Suprapubic skin (tissue), 4 donors: ENCODE data around the gene CAND1. TPM values are rescaled to one million over a fixed set of nuclear protein-coding genes. Genes with fewer than 3 reads are reported as not detected.

Source experiments
- DNase-seq, 2 donors: peaks; one replicate each; pipeline ENCODE4 v3.0.0-alpha.2; 2019; ENCODE audit warnings: low spot score in 2 of 2
- H3K27ac ChIP-seq: fragments of 200-600 bp; sonication (generic); one replicate; pipeline ENCODE4 v1.5.1; 2019
- H3K27me3 ChIP-seq: fragments of 200-600 bp; sonication (generic); one replicate; pipeline ENCODE4 v1.5.1; 2019
- H3K36me3 ChIP-seq: fragments of 200-600 bp; sonication (generic); one replicate; pipeline ENCODE4 v1.5.1; 2019
- H3K4me1 ChIP-seq: fragments of 200-600 bp; sonication (generic); one replicate; pipeline ENCODE4 v1.5.1; 2019
- H3K4me3 ChIP-seq: fragments of 200-600 bp; sonication (generic); one replicate; pipeline ENCODE4 v1.5.1; 2019; ENCODE audit warnings: mild to moderate bottlenecking
- H3K9me3 ChIP-seq: fragments of 200-600 bp; sonication (generic); one replicate; pipeline ENCODE4 v1.5.1; 2019
- EP300 ChIP-seq: sonication (generic); formaldehyde crosslinking; IDR thresholded peaks from one replicate; pipeline ENCODE4 v1.6.1; 2017; ENCODE audit warnings: antibody characterized with exemption
- POLR2A ChIP-seq, 2 donors: fragments of 450-650 bp; IDR thresholded peaks; one replicate each; pipeline ENCODE4 v1.6.1; 2017; ENCODE audit warnings: antibody characterized with exemption in 2 of 2, mild to moderate bottlenecking in 2 of 2, moderate library complexity in 2 of 2
- POLR2AphosphoS5 ChIP-seq, 3 donors: sonication (generic); formaldehyde crosslinking; IDR thresholded peaks; one replicate each; pipeline ENCODE4 v1.6.1; 2017; ENCODE audit warnings: antibody characterized with exemption in 3 of 3
- WGBS: methylation state at CpG from one replicate; pipeline ENCODE4 v1.1.5; 2018; 5-methylcytosine and 5-hydroxymethylcytosine counted together
- total RNA-seq, 4 donors: library from RNA; depleted of rRNA; stranded (reverse); fragments of >200 nt; gene quantifications; one replicate each; pipeline ENCODE4 v1.1.0, GENCODE V29; 2016
- TF ChIP-seq, protein P1 (sequence below), 2 donors: fragments of 200-600 bp in 1 of 2; fragments of 450-650 bp in 1 of 2; sonication (generic) in 1 of 2; IDR thresholded peaks; one replicate each; pipeline ENCODE4 v1.5.1; 2016 to 2019; ENCODE audit warnings: antibody characterized with exemption in 2 of 2, mild to moderate bottlenecking in 1 of 2, moderate library complexity in 1 of 2

CAND1 gene
- total RNA-seq, 4 donors from 2014 or later = 62.9 to 131 (median 72.3) TPM

DNA sequence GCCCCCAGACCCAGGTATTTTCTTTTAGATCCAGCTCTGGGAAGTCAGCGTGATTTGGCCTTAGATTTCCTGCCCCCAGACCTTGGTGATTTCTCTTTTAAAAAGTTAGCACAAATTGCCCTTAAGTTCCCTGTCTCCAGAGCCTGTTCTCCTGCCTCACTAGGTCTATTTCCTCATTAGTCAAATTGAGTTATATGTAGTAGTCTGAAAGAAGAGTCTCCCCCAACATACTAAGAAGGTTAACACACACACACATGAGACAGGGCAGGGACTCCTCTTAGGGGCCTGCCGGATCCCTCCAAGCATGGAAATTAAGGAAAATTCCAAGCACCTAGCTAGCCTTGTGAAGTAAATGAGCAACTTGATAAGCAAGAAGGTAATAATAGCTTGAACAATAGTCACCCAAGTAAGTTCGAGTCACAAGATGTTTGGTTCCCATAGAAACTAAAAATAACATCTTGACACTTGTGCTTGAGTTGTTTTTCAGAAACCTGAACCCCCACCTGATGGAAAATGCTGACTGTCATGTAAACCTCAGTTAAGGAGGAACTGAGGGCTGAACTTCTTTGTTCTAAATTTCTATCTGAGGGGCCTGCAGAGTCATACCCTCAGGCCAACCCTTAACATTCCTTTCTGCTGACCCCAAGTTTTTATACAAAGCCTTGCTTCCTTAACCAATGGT, 51.6 kb downstream of the CAND1 start:
- H3K9me3 ChIP-seq = no peaks in the 10 kb centered on the region
- H3K27me3 ChIP-seq = no peaks in the 10 kb centered on the region
- WGBS = 82% methylated on average over 3 of the region's 3 CpGs
- no peak overlapping the region for H3K27ac ChIP-seq
- peaks cover 9% of the 10 kb centered on the region for H3K36me3 ChIP-seq
- no peak overlapping the region for H3K4me3 ChIP-seq
- DNase-seq = no peak
- H3K4me1 ChIP-seq = no peaks in the 10 kb centered on the region
- TF ChIP-seq, protein P1, sequence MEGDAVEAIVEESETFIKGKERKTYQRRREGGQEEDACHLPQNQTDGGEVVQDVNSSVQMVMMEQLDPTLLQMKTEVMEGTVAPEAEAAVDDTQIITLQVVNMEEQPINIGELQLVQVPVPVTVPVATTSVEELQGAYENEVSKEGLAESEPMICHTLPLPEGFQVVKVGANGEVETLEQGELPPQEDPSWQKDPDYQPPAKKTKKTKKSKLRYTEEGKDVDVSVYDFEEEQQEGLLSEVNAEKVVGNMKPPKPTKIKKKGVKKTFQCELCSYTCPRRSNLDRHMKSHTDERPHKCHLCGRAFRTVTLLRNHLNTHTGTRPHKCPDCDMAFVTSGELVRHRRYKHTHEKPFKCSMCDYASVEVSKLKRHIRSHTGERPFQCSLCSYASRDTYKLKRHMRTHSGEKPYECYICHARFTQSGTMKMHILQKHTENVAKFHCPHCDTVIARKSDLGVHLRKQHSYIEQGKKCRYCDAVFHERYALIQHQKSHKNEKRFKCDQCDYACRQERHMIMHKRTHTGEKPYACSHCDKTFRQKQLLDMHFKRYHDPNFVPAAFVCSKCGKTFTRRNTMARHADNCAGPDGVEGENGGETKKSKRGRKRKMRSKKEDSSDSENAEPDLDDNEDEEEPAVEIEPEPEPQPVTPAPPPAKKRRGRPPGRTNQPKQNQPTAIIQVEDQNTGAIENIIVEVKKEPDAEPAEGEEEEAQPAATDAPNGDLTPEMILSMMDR (IDR thresholded peaks at IDR 0.05) = no peak
- no peak for TF ChIP-seq POLR2AphosphoS5 (IDR thresholded peaks at IDR 0.05)
- no peak for TF ChIP-seq EP300
- no peak for TF ChIP-seq POLR2A (IDR thresholded peaks at IDR 0.05)

DNA sequence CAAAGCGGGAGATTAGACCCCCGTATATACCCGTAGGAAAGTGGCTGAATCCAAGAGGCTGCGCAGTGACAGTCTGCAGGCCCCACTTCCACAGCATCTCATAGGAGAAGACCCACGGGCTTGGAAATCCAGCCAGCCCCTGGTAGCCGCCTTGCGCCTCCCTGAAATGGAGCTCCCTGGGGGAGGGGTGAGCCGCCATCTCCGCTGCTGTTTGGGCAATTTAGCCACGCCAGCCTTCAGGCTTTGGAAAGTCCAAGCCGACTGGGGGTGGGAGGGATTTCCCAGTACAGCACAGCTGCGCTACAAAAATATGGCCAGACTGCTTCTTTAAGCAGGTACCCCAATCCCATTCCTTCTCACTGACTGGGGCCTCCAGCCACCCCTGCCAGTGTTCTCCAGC, 53.4 kb downstream of the CAND1 start:
- TF ChIP-seq, protein P1 (IDR thresholded peaks at IDR 0.05) = no peak
- TF ChIP-seq EP300 (no peak), POLR2A (IDR thresholded peaks at IDR 0.05) (no peak), POLR2AphosphoS5 (IDR thresholded peaks at IDR 0.05) (no peak)

DNA sequence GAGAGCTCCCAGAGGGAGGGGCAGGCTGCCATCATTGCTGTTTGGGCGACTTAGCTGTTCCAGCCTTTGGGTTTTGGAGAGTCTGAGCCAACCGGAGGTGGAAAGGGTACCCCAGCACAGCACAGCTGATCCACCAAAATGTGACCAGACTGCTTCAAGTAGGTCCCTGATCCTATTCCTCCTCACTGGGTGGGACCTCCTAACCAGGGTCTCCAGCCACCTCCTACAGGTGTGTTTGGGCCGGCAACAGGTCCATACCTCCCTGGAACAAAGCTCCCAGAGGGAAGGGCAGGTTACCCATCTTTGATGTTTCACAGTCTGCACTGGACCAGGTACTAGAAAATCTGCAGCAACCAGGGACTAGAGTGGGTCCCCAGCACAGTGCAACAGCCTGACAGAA, 53.8 kb downstream of the CAND1 start:
- Histone ChIP-seq H3K4me3 (no peak overlapping the region), H3K36me3 (peaks cover 5% of the 10 kb centered on the region), H3K4me1 (no peaks in the 10 kb centered on the region), H3K27me3 (no peaks in the 10 kb centered on the region), H3K27ac (no peak overlapping the region), H3K9me3 (no peaks in the 10 kb centered on the region)
- WGBS = 92% methylated on average over 2 of the region's 3 CpGs
- no peak for DNase-seq
- TF ChIP-seq POLR2AphosphoS5 (IDR thresholded peaks at IDR 0.05) (no peak), EP300 (no peak), POLR2A (IDR thresholded peaks at IDR 0.05) (no peak)
- TF ChIP-seq, protein P1 (IDR thresholded peaks at IDR 0.05) = no peak

More for the DNA sequence above, 53.4 kb downstream of the CAND1 start:
- H3K4me3 ChIP-seq = no peak overlapping the region
- H3K9me3 ChIP-seq = no peaks in the 10 kb centered on the region
- H3K36me3 ChIP-seq = peaks cover 7% of the 10 kb centered on the region
- 100% methylated on average over 9 of the region's 12 CpGs for WGBS
- no peak overlapping the region for H3K27ac ChIP-seq
- DNase-seq = no peak
- H3K4me1 ChIP-seq = no peaks in the 10 kb centered on the region
- H3K27me3 ChIP-seq = no peaks in the 10 kb centered on the region

DNA sequence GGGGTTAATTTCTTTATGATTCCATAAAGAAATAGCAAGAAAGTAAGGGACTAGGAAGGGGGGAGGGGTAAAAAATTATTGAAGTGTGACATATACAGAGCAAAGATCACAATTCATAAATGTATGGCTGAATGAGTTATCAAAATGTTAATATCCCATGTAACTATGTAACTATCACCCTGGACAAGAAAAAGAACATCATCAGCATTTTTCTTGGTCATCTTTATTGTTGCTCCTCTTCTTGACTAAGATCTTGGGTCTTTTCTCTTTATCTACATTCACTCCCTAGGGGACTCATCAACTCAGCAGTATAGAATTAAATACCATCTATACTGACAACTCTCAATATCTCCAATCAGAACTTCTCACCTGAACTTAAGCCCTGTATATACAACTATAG, 57.5 kb downstream of the CAND1 start:
- H3K27me3 ChIP-seq = no peaks in the 10 kb centered on the region
- no peaks in the 10 kb centered on the region for H3K36me3 ChIP-seq
- H3K9me3 ChIP-seq = no peaks in the 10 kb centered on the region
- no peak for DNase-seq
- H3K27ac ChIP-seq = no peak overlapping the region
- no peak for TF ChIP-seq POLR2A (IDR thresholded peaks at IDR 0.05)
- TF ChIP-seq, protein P1 (IDR thresholded peaks at IDR 0.05) = no peak
- no peak for TF ChIP-seq POLR2AphosphoS5 (IDR thresholded peaks at IDR 0.05)
- no peak for TF ChIP-seq EP300
- H3K4me3 ChIP-seq = no peak overlapping the region
- H3K4me1 ChIP-seq = no peaks in the 10 kb centered on the region

DNA sequence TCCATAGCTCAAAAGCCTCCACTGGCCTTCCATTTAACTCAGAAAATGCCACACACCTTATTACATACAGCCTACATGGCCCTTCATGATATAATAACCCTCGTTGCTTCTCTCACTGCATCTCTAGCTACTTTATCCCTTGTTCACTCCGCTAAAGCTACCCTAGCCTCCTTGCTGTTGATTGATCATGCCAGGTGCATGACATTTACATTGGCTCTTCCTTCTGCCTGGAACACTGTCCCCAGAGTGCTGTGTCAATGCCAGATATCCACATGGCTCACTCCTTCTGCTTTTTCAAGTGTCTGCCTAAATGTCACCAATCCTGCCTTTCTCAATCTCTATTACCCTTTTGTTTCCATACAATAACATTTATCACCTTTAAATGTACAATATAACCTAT, 58.3 kb downstream of the CAND1 start:
- H3K4me1 ChIP-seq = no peaks in the 10 kb centered on the region
- H3K36me3 ChIP-seq = no peaks in the 10 kb centered on the region
- no peak overlapping the region for H3K27ac ChIP-seq
- TF ChIP-seq POLR2A (IDR thresholded peaks at IDR 0.05) (no peak), POLR2AphosphoS5 (IDR thresholded peaks at IDR 0.05) (no peak), EP300 (no peak)
- TF ChIP-seq, protein P1 (IDR thresholded peaks at IDR 0.05) = no peak
- 76% methylated on average over 2 of the region's 2 CpGs for WGBS
- no peak overlapping the region for H3K4me3 ChIP-seq
- DNase-seq = no peak
- no peaks in the 10 kb centered on the region for H3K27me3 ChIP-seq
- H3K9me3 ChIP-seq = no peaks in the 10 kb centered on the region
